Stimulated activated CD4-positive, alpha-beta T cell treated with anti-CD3 and anti-CD28 coated beads, Interleukin-15, amount 100 ng/mL, for 48 hours (primary cell): Measurements from ENCODE around the gene STAT6.

ENCODE experiments used
- DNase-seq, 2 donors: peaks; one replicate each; pipeline ENCODE4 v3.0.0-alpha.2; 2020; ENCODE audit warnings: low read depth in 2 of 2

The STAT6 gene

GRCh38 chr12:57048423-57049118, 62.6 kb downstream of the STAT6 start:
- DNase-seq: no peak

- DNase-seq: no peak
Observed at GRCh38 chr12:57047981-57048380, 63.2 kb downstream of the STAT6 start.

- peak; percentile 33 to 45 for DNase-seq
Observed at GRCh38 chr12:57046947-57047890, 63.9 kb downstream of the STAT6 start.

GRCh38 chr12:57046086-57046791, 64.9 kb downstream of the STAT6 start:
- no peak for DNase-seq
